Measurements from ENCODE around the gene NRG3. TPM values are rescaled to one million over a fixed set of nuclear protein-coding genes. Genes with fewer than 3 reads are reported as not detected.

Gene NRG3
- total and polyA plus RNA-seq, 12 donors: 0.46 to 3.8 (median 1.3) TPM

GRCh38 chr10:82865366-82865765 lies 990.4 kb downstream of the NRG3 start:
- H3K4me3 ChIP-seq: no peak overlapping the region
- no peak for TF ChIP-seq POLR2A (IDR thresholded peaks at IDR 0.05)
- TF ChIP-seq, protein P1, sequence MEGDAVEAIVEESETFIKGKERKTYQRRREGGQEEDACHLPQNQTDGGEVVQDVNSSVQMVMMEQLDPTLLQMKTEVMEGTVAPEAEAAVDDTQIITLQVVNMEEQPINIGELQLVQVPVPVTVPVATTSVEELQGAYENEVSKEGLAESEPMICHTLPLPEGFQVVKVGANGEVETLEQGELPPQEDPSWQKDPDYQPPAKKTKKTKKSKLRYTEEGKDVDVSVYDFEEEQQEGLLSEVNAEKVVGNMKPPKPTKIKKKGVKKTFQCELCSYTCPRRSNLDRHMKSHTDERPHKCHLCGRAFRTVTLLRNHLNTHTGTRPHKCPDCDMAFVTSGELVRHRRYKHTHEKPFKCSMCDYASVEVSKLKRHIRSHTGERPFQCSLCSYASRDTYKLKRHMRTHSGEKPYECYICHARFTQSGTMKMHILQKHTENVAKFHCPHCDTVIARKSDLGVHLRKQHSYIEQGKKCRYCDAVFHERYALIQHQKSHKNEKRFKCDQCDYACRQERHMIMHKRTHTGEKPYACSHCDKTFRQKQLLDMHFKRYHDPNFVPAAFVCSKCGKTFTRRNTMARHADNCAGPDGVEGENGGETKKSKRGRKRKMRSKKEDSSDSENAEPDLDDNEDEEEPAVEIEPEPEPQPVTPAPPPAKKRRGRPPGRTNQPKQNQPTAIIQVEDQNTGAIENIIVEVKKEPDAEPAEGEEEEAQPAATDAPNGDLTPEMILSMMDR (IDR thresholded peaks at IDR 0.05): no peak
- no peaks in the 10 kb centered on the region for H3K27me3 ChIP-seq
- intact Hi-C loops (cut with DNase I): no loop called here
- H3K9me3 ChIP-seq (replicated peaks in 1 of 3): no peaks in the 10 kb centered on the region
- DNase-seq: no peak
- 46 to 56% (median 50%) methylated on average over 1 of the region's 1 CpG for WGBS, 4 donors
- no peaks in the 10 kb centered on the region for H3K36me3 ChIP-seq (replicated peaks in 1 of 2)
- no peak overlapping the region for H3K27ac ChIP-seq
- no peaks in the 10 kb centered on the region for H3K4me1 ChIP-seq (replicated peaks in 1 of 2)

GRCh38 chr10:82866424-82867020 lies 991.5 kb downstream of the NRG3 start:
- DNase-seq: no peak
- WGBS, 4 donors: 65 to 78% (median 73%) methylated on average over 6 of the region's 6 CpGs
- H3K27me3 ChIP-seq: no peaks in the 10 kb centered on the region
- intact Hi-C loops (cut with DNase I): no loop called here
- no peaks in the 10 kb centered on the region for H3K4me1 ChIP-seq (replicated peaks in 1 of 2)
- H3K36me3 ChIP-seq (replicated peaks in 1 of 2): no peaks in the 10 kb centered on the region
- H3K27ac ChIP-seq: no peak overlapping the region
- no peak overlapping the region for H3K4me3 ChIP-seq
- H3K9me3 ChIP-seq (replicated peaks in 1 of 3): no peaks in the 10 kb centered on the region
- TF ChIP-seq, protein P1 (IDR thresholded peaks at IDR 0.05): no peak
- TF ChIP-seq POLR2A (IDR thresholded peaks at IDR 0.05): no peak

GRCh38 chr10:82867056-82867455 lies 992.1 kb downstream of the NRG3 start:
- H3K27me3 ChIP-seq: no peaks in the 10 kb centered on the region
- no peaks in the 10 kb centered on the region for H3K36me3 ChIP-seq (replicated peaks in 1 of 2)
- TF ChIP-seq, protein P1 (IDR thresholded peaks at IDR 0.05): no peak
- H3K4me3 ChIP-seq: no peak overlapping the region
- no peaks in the 10 kb centered on the region for H3K9me3 ChIP-seq (replicated peaks in 1 of 3)
- intact Hi-C loops (cut with DNase I): no loop called here
- H3K27ac ChIP-seq: no peak overlapping the region
- no peak for DNase-seq
- WGBS, 4 donors: 70 to 80% (median 79%) methylated on average over 3 of the region's 3 CpGs
- no peaks in the 10 kb centered on the region for H3K4me1 ChIP-seq (replicated peaks in 1 of 2)

DNA sequence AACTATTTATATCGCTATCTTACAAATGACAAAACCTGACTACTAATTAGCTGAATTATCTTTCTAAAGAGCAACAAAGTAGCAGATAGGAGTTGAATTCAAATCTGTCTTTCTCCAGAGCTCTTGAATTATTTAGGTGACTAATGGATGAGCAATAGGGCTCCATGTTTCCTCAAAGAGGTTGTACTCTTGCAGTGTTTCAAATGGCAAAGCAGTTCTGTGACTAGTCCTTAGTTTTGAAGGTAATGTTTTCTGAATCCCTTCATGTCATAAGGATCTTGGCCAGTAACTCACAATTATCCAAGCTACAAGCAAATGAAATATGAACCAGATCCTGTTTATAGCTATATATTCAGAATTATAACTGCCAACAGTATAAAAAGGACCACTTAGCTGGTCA lies 999.7 kb downstream of the NRG3 start:
- TF ChIP-seq, protein P1 (IDR thresholded peaks at IDR 0.05): no peak
- no peak for TF ChIP-seq POLR2A (IDR thresholded peaks at IDR 0.05)
- 90 to 100% (median 98%) methylated on average over 1 of the region's 1 CpG for WGBS, 4 donors

More for the DNA sequence above, 999.7 kb downstream of the NRG3 start:
- no peak overlapping the region for H3K4me3 ChIP-seq
- DNase-seq: no peak
- no peaks in the 10 kb centered on the region for H3K9me3 ChIP-seq (replicated peaks in 1 of 3)
- no peak overlapping the region for H3K27ac ChIP-seq
- no peaks in the 10 kb centered on the region for H3K36me3 ChIP-seq (replicated peaks in 1 of 2)
- intact Hi-C loops (cut with DNase I): no loop called here
- H3K27me3 ChIP-seq: no peaks in the 10 kb centered on the region
- no peaks in the 10 kb centered on the region for H3K4me1 ChIP-seq (replicated peaks in 1 of 2)
